Erythroblast (primary cell): ENCODE measurements around the gene CROT.

Source experiments
- GATA1 ChIP-seq: IDR thresholded peaks from 2 replicates; pipeline ENCODE4 v1.6.1; 2011; ENCODE audit warnings: low read depth, mild to moderate bottlenecking, control low read depth, low read length, moderate library complexity
- POLR2A ChIP-seq: IDR thresholded peaks from 2 replicates; pipeline ENCODE4 v1.6.1; 2011; ENCODE audit warnings: mild to moderate bottlenecking, low read length

DNA sequence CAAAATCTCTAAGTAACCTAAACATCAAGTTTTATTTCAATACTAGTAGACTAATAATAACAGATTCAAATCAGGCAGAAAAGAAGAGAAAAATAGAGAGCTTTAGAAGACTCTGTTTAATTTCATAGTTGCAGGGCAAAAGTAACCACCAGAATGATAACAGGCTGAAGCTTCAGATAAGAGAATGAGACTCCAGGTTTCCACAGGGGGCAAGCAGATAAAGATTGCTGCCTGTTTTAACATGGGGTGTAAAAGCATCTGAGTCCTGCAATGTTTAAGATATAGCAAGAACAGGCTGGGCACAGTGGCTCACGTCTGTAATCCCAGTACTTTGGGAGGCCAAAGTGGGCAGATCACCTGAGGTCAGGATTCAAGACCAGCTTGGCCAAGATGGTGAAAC is 11.0 kb downstream of the CROT start:
- TF ChIP-seq POLR2A (no peak), GATA1 (no peak)
